IPS-15b (cell line): Measurements from ENCODE around the gene RNF130.
"Not testable (repeated sequence)": the region's sequence is repeated elsewhere in the genome, so short reads cannot be mapped to it uniquely, and the experiment has no call there.

ENCODE experiments used
- H3K27me3 ChIP-seq: one replicate; pipeline ENCODE4 v1.6.1; 2013; ENCODE audit warnings: low read length; ENCODE audit not compliant: control insufficient read depth, insufficient read depth
- H3K36me3 ChIP-seq: one replicate; pipeline ENCODE4 v1.6.1; 2013; ENCODE audit warnings: low read length; ENCODE audit not compliant: control insufficient read depth, insufficient read depth
- H3K4me1 ChIP-seq: one replicate; pipeline ENCODE4 v1.6.1; 2013; ENCODE audit warnings: mild to moderate bottlenecking, low read length; ENCODE audit not compliant: control insufficient read depth, insufficient read depth
- H3K4me3 ChIP-seq: one replicate; pipeline ENCODE4 v1.5.1; 2013; ENCODE audit warnings: low read depth, low read length
- H3K9ac ChIP-seq: one replicate; pipeline ENCODE4 v1.6.1; 2013; ENCODE audit warnings: low read depth, mild to moderate bottlenecking, low read length
- H3K9me3 ChIP-seq: one replicate; pipeline ENCODE4 v1.6.1; 2013; ENCODE audit warnings: mild to moderate bottlenecking, low read length; ENCODE audit not compliant: control insufficient read depth, insufficient read depth

RNF130 gene

DNA sequence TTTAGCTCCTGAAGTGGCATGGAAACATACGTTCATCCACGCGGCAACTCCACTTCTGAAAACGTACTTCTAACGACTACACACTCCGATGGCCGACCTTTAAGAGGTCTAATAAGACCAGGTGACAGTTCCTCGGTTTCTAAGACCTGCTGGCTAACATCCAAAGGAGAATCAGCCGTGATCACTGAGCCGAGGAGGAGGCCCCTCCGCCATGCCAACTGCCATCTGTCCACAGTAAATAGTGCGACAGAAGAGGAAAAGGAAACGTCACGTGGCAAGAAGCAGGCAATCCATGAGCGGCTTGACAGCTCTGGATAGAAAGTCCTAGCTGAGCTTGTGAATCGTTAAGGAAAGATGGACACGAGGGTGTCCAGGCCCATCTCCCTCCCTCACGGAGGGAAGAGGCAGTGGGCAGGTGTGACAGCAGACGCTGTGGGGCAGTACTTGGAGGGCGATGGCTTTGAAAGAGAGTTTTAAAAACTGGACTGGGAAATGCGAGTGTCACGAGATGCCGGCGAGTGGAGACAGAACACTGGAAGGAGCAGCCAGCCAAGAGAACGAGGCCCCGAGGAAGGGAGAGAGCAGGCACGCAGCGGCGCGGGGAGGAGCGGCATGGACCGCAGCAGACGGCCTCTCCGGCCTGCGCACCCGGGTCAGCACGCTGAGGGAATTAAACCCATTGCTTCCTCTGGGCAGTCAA lies 97.2 kb downstream of the RNF130 start:
- H3K27me3 ChIP-seq: no peaks in the 10 kb centered on the region
- peaks cover 2% of the 10 kb centered on the region for H3K4me1 ChIP-seq
- no peaks in the 10 kb centered on the region for H3K9me3 ChIP-seq
- no peak overlapping the region for H3K9ac ChIP-seq
- H3K36me3 ChIP-seq: peaks cover 37% of the 10 kb centered on the region
- H3K4me3 ChIP-seq: no peak overlapping the region

GRCh38 chr5:179973391-179973790 lies 98.2 kb downstream of the RNF130 start:
- Histone ChIP-seq H3K36me3 (peaks cover 43% of the 10 kb centered on the region), H3K4me3 (no peak overlapping the region), H3K9me3 (no peaks in the 10 kb centered on the region), H3K9ac (no peak overlapping the region), H3K27me3 (no peaks in the 10 kb centered on the region), H3K4me1 (peaks cover 2% of the 10 kb centered on the region)

- Histone ChIP-seq H3K36me3 (peaks cover 29% of the 10 kb centered on the region), H3K9me3 (no peaks in the 10 kb centered on the region), H3K9ac (no peak overlapping the region), H3K4me1 (no peaks in the 10 kb centered on the region), H3K27me3 (no peaks in the 10 kb centered on the region), H3K4me3 (no peak overlapping the region)
Measured at GRCh38 chr5:179969110-179969509, 102.4 kb downstream of the RNF130 start.

- H3K9me3 ChIP-seq: no peaks in the 10 kb centered on the region
- H3K4me3 ChIP-seq: no peak overlapping the region
- no peak overlapping the region for H3K9ac ChIP-seq
- no peaks in the 10 kb centered on the region for H3K27me3 ChIP-seq
- H3K36me3 ChIP-seq: peaks cover 38% of the 10 kb centered on the region
- H3K4me1 ChIP-seq: no peaks in the 10 kb centered on the region
Measured at GRCh38 chr5:179967489-179967888, 104.1 kb downstream of the RNF130 start.

- no peaks in the 10 kb centered on the region for H3K9me3 ChIP-seq
- peaks cover 30% of the 10 kb centered on the region for H3K36me3 ChIP-seq
Measured at GRCh38 chr5:179964015-179964414, 107.5 kb downstream of the RNF130 start.

DNA sequence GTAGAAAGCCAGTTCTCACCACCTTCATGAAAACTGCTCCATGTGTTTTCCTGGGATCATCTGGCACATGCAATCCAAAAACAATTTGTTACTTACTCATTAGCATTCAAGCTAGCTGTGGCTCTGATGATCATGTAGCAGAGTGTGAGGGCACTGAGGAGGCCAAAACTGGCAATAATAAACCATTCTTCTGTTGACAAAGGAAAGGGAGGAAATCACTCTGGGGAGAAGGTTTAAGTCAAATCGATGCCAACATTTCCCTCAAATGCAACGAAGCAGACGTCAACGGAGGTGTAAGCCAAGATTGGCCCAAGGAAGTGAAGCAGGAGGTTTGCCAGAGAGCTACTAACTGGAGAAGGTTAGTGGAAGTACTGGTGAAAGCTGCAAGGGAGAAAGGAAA lies 108.2 kb downstream of the RNF130 start:
- no peaks in the 10 kb centered on the region for H3K27me3 ChIP-seq
- peaks cover 26% of the 10 kb centered on the region for H3K36me3 ChIP-seq
- no peaks in the 10 kb centered on the region for H3K9me3 ChIP-seq
- no peaks in the 10 kb centered on the region for H3K4me1 ChIP-seq
- H3K4me3 ChIP-seq: no peak overlapping the region
- no peak overlapping the region for H3K9ac ChIP-seq

More at GRCh38 chr5:179964015-179964414, 107.5 kb downstream of the RNF130 start:
- no peak overlapping the region for H3K9ac ChIP-seq
- H3K4me3 ChIP-seq: no peak overlapping the region
- no peaks in the 10 kb centered on the region for H3K4me1 ChIP-seq
- H3K27me3 ChIP-seq: no peaks in the 10 kb centered on the region

- Histone ChIP-seq H3K4me3 (no peak overlapping the region), H3K9ac (no peak overlapping the region), H3K4me1 (no peaks in the 10 kb centered on the region), H3K9me3 (no peaks in the 10 kb centered on the region), H3K36me3 (peaks cover 16% of the 10 kb centered on the region), H3K27me3 (no peaks in the 10 kb centered on the region)
Measured at GRCh38 chr5:179960204-179960831, 111.2 kb downstream of the RNF130 start.

DNA sequence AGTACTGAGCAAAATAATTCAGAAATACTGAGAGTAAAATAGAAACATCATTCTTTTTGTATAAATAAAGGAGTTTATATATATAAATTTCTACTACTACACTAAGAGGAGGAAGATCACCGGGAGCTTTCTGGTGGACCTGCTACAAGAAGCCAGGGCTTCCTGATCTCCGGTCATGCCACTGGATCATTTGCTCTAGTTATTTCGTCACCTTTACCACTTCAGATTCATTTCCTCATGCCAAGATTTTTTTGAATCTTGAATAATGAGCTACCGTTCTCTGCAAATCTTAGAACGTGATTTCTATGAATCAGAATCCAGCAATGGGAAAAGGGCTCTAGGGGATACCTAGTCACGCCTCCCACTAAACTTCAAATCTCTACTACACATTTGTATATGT lies 111.9 kb downstream of the RNF130 start:
- no peaks in the 10 kb centered on the region for H3K4me1 ChIP-seq
- no peak overlapping the region for H3K4me3 ChIP-seq
- no peak overlapping the region for H3K9ac ChIP-seq
- no peaks in the 10 kb centered on the region for H3K9me3 ChIP-seq
- peaks cover 16% of the 10 kb centered on the region for H3K36me3 ChIP-seq
- no peaks in the 10 kb centered on the region for H3K27me3 ChIP-seq

DNA sequence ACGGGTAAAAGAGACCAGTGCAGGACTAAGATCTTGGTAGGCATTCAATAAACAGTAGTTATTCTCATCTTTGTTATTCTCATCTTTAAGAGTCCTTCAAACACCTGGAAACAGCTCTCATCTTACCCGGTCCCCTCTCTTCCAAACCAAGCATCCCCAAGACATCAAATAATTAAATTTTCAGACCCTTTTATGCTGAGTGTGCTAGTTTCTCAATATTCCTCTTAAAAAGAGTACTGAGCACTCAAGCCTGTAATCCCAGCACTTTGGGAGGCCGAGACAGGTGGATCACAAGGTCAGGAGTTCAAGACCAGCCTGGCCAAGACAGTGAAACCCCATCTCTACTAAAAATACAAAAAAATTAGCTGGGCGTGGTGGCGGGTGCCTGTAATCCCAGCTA lies 112.4 kb downstream of the RNF130 start:
- peaks cover 15% of the 10 kb centered on the region for H3K36me3 ChIP-seq
- not testable (repeated sequence) for H3K4me1 ChIP-seq, H3K4me3 ChIP-seq, H3K27me3 ChIP-seq, H3K9me3 ChIP-seq, H3K9ac ChIP-seq

DNA sequence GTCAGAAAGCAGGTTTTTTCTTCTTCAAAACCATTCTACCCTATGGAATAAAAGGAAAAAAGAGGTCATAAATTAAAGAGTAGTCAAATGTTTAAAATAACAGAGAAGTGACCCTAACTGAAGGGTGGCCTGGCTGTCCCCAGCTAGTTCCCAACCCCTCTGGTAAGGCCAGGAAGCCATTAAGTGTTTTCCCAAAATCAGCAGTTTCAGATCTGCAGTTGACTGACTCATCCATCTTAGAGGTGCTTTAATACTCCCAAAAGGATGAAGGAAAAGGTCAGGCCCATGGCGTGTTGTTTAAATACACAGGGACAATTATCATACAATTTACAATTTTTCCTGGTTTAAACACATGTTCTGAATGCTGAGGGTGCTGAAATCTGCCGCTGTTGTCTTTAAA lies 115.9 kb downstream of the RNF130 start:
- H3K9me3 ChIP-seq: no peaks in the 10 kb centered on the region
- H3K27me3 ChIP-seq: no peaks in the 10 kb centered on the region
- H3K4me3 ChIP-seq: no peak overlapping the region
- H3K9ac ChIP-seq: no peak overlapping the region
- no peaks in the 10 kb centered on the region for H3K36me3 ChIP-seq
- H3K4me1 ChIP-seq: no peaks in the 10 kb centered on the region

DNA sequence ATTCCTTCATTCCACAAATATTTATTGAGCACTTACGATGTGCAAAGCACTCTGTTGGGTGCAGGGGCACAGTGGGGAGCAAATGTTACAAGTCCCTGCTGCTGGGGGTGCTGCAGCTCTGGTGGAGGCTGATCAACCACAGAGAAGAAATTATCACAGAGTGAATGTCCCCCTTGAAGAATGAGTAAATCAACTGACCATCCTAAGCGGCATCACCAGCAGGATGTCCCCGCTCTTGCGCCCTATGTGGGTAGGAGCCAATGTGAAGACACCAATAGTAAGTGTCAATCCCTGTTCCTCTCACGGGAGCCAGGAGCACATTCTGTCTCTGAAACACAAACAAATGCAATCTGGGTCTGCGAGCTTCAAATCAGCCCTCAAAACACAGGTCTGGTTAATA lies 116.5 kb downstream of the RNF130 start:
- no peaks in the 10 kb centered on the region for H3K9me3 ChIP-seq
- no peak overlapping the region for H3K9ac ChIP-seq
- H3K36me3 ChIP-seq: no peaks in the 10 kb centered on the region
- no peak overlapping the region for H3K4me3 ChIP-seq
- no peaks in the 10 kb centered on the region for H3K4me1 ChIP-seq
- no peaks in the 10 kb centered on the region for H3K27me3 ChIP-seq

GRCh38 chr5:179954434-179954833 lies 117.1 kb downstream of the RNF130 start:
- Histone ChIP-seq H3K9ac (no peak overlapping the region), H3K27me3 (no peaks in the 10 kb centered on the region), H3K9me3 (no peaks in the 10 kb centered on the region), H3K36me3 (no peaks in the 10 kb centered on the region), H3K4me1 (no peaks in the 10 kb centered on the region), H3K4me3 (no peak overlapping the region)
